Caco-2 (cell line): ENCODE results near the gene MAD2L2. TPM values are rescaled to one million over a fixed set of nuclear protein-coding genes. Genes with fewer than 3 reads are reported as not detected.
"Not testable (repeated sequence)": the region's sequence is repeated elsewhere in the genome, so short reads cannot be mapped to it uniquely, and the experiment has no call there.

ENCODE experiments used
- BruUV-seq: library from RNA; stranded (reverse); fragments of 400-500 nt; replicated peaks from 2 replicates; lab custom pipeline; 2021; lab: Mats Ljungman, UMichigan
- CTCF ChIA-PET: fragments of 300-600 bp; sonication (Branson Sonifier 250); formaldehyde crosslinking; loops from one replicate; lab custom pipeline; 2022; ENCODE audit warnings: antibody characterized with exemption; lab: Charles Lee
- POLR2A ChIA-PET: fragments of 300-600 bp; sonication (Branson Sonifier 250); formaldehyde crosslinking; loops from one replicate; lab custom pipeline; 2022; ENCODE audit warnings: antibody characterized with exemption; lab: Charles Lee
- DNase-seq, 2 experiments: peaks; one replicate each; pipeline versions ENCODE4 v3.0.0 to v3.0.0-alpha.2; 2020 to 2022
- H3K27me3 ChIP-seq: replicated peaks from 2 replicates; pipeline ENCODE4 v1.6.0; 2011; ENCODE audit warnings: low read length; ENCODE audit not compliant: control insufficient read depth, insufficient read depth
- H3K36me3 ChIP-seq: 2 replicates; pipeline ENCODE4 v1.5.1; 2011; ENCODE audit warnings: low read length; ENCODE audit not compliant: control insufficient read depth, insufficient read depth
- H3K4me1 ChIP-seq: fragments of 250-450 bp; sonication (Bioruptor Pico); 2 replicates; pipeline ENCODE4 v1.5.1; 2020; ENCODE audit warnings: mild to moderate bottlenecking
- H3K4me3 ChIP-seq: 2 replicates; pipeline ENCODE4 v1.5.1; 2011; ENCODE audit warnings: low read depth, mild to moderate bottlenecking, control low read depth, low read length
- H3K9me3 ChIP-seq: fragments of 250-450 bp; sonication (Bioruptor Pico); 2 replicates; pipeline ENCODE4 v1.5.1; 2020; ENCODE audit warnings: mild to moderate bottlenecking, moderate library complexity
- H3K27ac Mint-ChIP-seq: one replicate; pipeline ENCODE4 v1.8.0; 2022; ENCODE audit warnings: mixed read lengths; ENCODE audit not compliant: unreplicated experiment
- H3K27me3 Mint-ChIP-seq: one replicate; pipeline ENCODE4 v1.8.0; 2022; ENCODE audit warnings: mixed read lengths; ENCODE audit not compliant: insufficient read depth, unreplicated experiment
- H3K36me3 Mint-ChIP-seq: one replicate; pipeline ENCODE4 v1.8.0; 2022; ENCODE audit warnings: mild to moderate bottlenecking, mixed read lengths; ENCODE audit not compliant: insufficient read depth, unreplicated experiment
- H3K4me1 Mint-ChIP-seq: one replicate; pipeline ENCODE4 v1.8.0; 2022; ENCODE audit warnings: low read depth, mixed read lengths; ENCODE audit not compliant: unreplicated experiment
- H3K4me3 Mint-ChIP-seq: one replicate; pipeline ENCODE4 v1.8.0; 2022; ENCODE audit warnings: mild to moderate bottlenecking, moderate library complexity, mixed read lengths; ENCODE audit not compliant: unreplicated experiment
- H3K9me3 Mint-ChIP-seq: one replicate; pipeline ENCODE4 v1.8.0; 2022; ENCODE audit warnings: mixed read lengths; ENCODE audit not compliant: unreplicated experiment
- CTCF ChIP-seq, 2 experiments: fragments of 200-600 bp in 1 of 2; IDR thresholded peaks; 1 replicate in 1 of 2; 2 replicates in 1 of 2; pipeline versions ENCODE4 v1.5.1 to v1.8.0; 2011 to 2022; ENCODE audit warnings: antibody characterized with exemption in 1 of 2, control low read depth in 1 of 2, inconsistent platforms in 1 of 2, low read depth in 1 of 2, low read length in 1 of 2, mild to moderate bottlenecking in 1 of 2, moderate library complexity in 1 of 2; ENCODE audit not compliant: insufficient read depth in 1 of 2, severe bottlenecking in 1 of 2, unreplicated experiment in 1 of 2
- intact Hi-C: fragments of 100-400 bp; cut with micrococcal nuclease; formaldehyde crosslinking; loops from one replicate; pipeline ENCODE4 v1.10.0; 2022; ENCODE audit not compliant: unreplicated experiment
- total RNA-seq: library from RNA; stranded (reverse); gene quantifications from 2 replicates; pipeline ENCODE4 v1.2.3, GENCODE V29; 2022

Gene MAD2L2
- total RNA-seq, 1 experiment from 2014 or later: 49.9 TPM

GRCh38 chr1:11645270-11645669 lies 35.7 kb downstream of the MAD2L2 start:
- Mint-ChIP-seq H3K4me3 (no peak overlapping the region), H3K9me3 (no peaks in the 10 kb centered on the region), H3K27me3 (no peaks in the 10 kb centered on the region), H3K36me3 (peaks cover 12% of the 10 kb centered on the region), H3K27ac (no peak overlapping the region), H3K4me1 (no peaks in the 10 kb centered on the region)
- no peaks in the 10 kb centered on the region for H3K36me3 ChIP-seq
- H3K4me3 ChIP-seq: no peak overlapping the region
- no peaks in the 10 kb centered on the region for H3K9me3 ChIP-seq
- DNase-seq: no peak
- BruUV-seq: no TSS peak
- TF ChIP-seq CTCF (IDR thresholded peaks at IDR 0.05; ENCODE audit: insufficient read depth in 1 of 2, low read depth in 1 of 2, low read length in 1 of 2, severe bottlenecking in 1 of 2, unreplicated experiment in 1 of 2): no peak
- POLR2A ChIA-PET: interaction anchor here (1.1 kb wide), 1 partner anchor 9 kb away, joined by 4 read pairs; the partner anchor contains the start of genes FBXO2 and FBXO44
- H3K4me1 ChIP-seq: no peaks in the 10 kb centered on the region
- CTCF ChIA-PET: interaction anchor here (0.7 to 1.2 kb wide), 5 partner anchors 19 to 404 kb away, joined by 3 to 5 read pairs (median 4); partner anchors contain the start of genes FBXO6 and MTOR
- intact Hi-C loops: loop anchor here (5.0 to 10.0 kb wide), 2 partner anchors 70 to 608 kb away; no protein-coding TSS in a partner anchor
- H3K27me3 ChIP-seq: no peaks in the 10 kb centered on the region

- ChIA-PET POLR2A (no interaction called here), CTCF (interaction anchor here (0.7 to 1.2 kb wide), 4 partner anchors 20 to 606 kb away, joined by 4 to 7 read pairs (median 5); partner anchors contain the start of gene DISP3)
- TF ChIP-seq CTCF (IDR thresholded peaks at IDR 0.05; ENCODE audit: insufficient read depth in 1 of 2, low read depth in 1 of 2, low read length in 1 of 2, severe bottlenecking in 1 of 2, unreplicated experiment in 1 of 2): no peak
- no peaks in the 10 kb centered on the region for H3K9me3 Mint-ChIP-seq
- no peaks in the 10 kb centered on the region for H3K9me3 ChIP-seq
- no peaks in the 10 kb centered on the region for H3K4me1 ChIP-seq
- intact Hi-C loops: loop anchor here (5.0 to 10.0 kb wide), 2 partner anchors 69 to 166 kb away; partner anchors contain the start of gene DISP3
- no peak overlapping the region for H3K4me3 ChIP-seq
- no peak overlapping the region for H3K4me3 Mint-ChIP-seq
- no TSS peak for BruUV-seq
- no peak overlapping the region for H3K27ac Mint-ChIP-seq
- H3K27me3 ChIP-seq: no peaks in the 10 kb centered on the region
- H3K27me3 Mint-ChIP-seq: no peaks in the 10 kb centered on the region
- H3K36me3 ChIP-seq: no peaks in the 10 kb centered on the region
- no peak for DNase-seq
- H3K4me1 Mint-ChIP-seq: no peaks in the 10 kb centered on the region
- H3K36me3 Mint-ChIP-seq: peaks cover 5% of the 10 kb centered on the region
These were observed 37.2 kb downstream of the MAD2L2 start for GRCh38 chr1:11643782-11644181.

GRCh38 chr1:11642418-11643017 lies 38.4 kb downstream of the MAD2L2 start:
- H3K27me3 ChIP-seq: not testable (repeated sequence)
- TF ChIP-seq CTCF (IDR thresholded peaks at IDR 0.05; ENCODE audit: insufficient read depth in 1 of 2, low read depth in 1 of 2, low read length in 1 of 2, severe bottlenecking in 1 of 2, unreplicated experiment in 1 of 2): peak; percentile 89 to 91
- intact Hi-C loops: loop anchor here (1.0 to 10.0 kb wide), 4 partner anchors 68 to 356 kb away; partner anchors contain the start of gene DISP3

More at GRCh38 chr1:11642418-11643017, 38.4 kb downstream of the MAD2L2 start:
- H3K36me3 ChIP-seq, H3K9me3 Mint-ChIP-seq, H3K9me3 ChIP-seq, H3K4me3 ChIP-seq, POLR2A ChIA-PET, H3K27ac Mint-ChIP-seq, H3K36me3 Mint-ChIP-seq, H3K27me3 Mint-ChIP-seq, BruUV-seq, H3K4me1 ChIP-seq, H3K4me1 Mint-ChIP-seq, H3K4me3 Mint-ChIP-seq: not testable (repeated sequence)
- CTCF ChIA-PET: interaction anchor here (0.5 to 2.3 kb wide), 6 partner anchors 10 to 554 kb away, joined by 3 to 6 read pairs (median 4); partner anchors contain the start of gene DISP3
- peak in 1 of 2 experiments; percentile 74 for DNase-seq
